HepG2 (cell line): Measurements from ENCODE around the gene ZNF624. TPM values are rescaled to one million over a fixed set of nuclear protein-coding genes. Genes with fewer than 3 reads are reported as not detected.

Source experiments
- ATRX ChIP-seq: sonication (generic); formaldehyde crosslinking; IDR thresholded peaks from 2 replicates; pipeline ENCODE4 v1.4.0; 2020; ENCODE audit warnings: missing genetic modification reagents, borderline replicate concordance
- BORCS8-MEF2B ChIP-seq: sonication (generic); formaldehyde crosslinking; IDR thresholded peaks from 2 replicates; pipeline ENCODE4 v1.8.0; 2022; ENCODE audit warnings: mild to moderate bottlenecking, missing genetic modification reagents
- CBX2 ChIP-seq, 2 experiments: fragments of 200-600 bp in 1 of 2; sonication (generic); formaldehyde crosslinking in 1 of 2; IDR thresholded peaks; 2 replicates each; pipeline versions ENCODE4 v1.7.0 to v1.8.1; 2018 to 2022; ENCODE audit warnings: low read depth in 2 of 2, low read length in 1 of 2, mild to moderate bottlenecking in 1 of 2, missing genetic modification reagents in 1 of 2
- CREB1 ChIP-seq, 2 experiments: fragments of 450-650 bp in 1 of 2; IDR thresholded peaks; 2 replicates each; pipeline ENCODE4 v1.6.1; 2016 to 2017; ENCODE audit warnings: control low read depth in 1 of 2, mild to moderate bottlenecking in 1 of 2, missing compliant biosample characterization in 1 of 2, missing genetic modification characterization in 1 of 2
- DMAP1 ChIP-seq: IDR thresholded peaks from 2 replicates; pipeline ENCODE4 v1.6.1; 2016
- DMTF1 ChIP-seq: sonication (generic); formaldehyde crosslinking; IDR thresholded peaks from 2 replicates; pipeline ENCODE4 v1.4.0; 2020; ENCODE audit warnings: mild to moderate bottlenecking, missing genetic modification reagents
- HNRNPLL ChIP-seq: fragments of 200-400 bp; formaldehyde crosslinking; IDR thresholded peaks from 2 replicates; pipeline ENCODE4 v1.6.1; 2017; ENCODE audit warnings: mild to moderate bottlenecking, low read depth, low read length; ENCODE audit not compliant: poor library complexity, severe bottlenecking
- IKZF4 ChIP-seq: sonication (generic); formaldehyde crosslinking; IDR thresholded peaks from 2 replicates; pipeline ENCODE4 v1.5.1; 2020; ENCODE audit warnings: borderline replicate concordance, mild to moderate bottlenecking, low read depth, missing genetic modification reagents; ENCODE audit errors: not compliant biosample characterization
- KLF16 ChIP-seq, 2 experiments: sonication (generic) in 1 of 2; formaldehyde crosslinking in 1 of 2; IDR thresholded peaks; 2 replicates each; pipeline versions ENCODE4 v1.6.1 to v1.8.0; 2016 to 2023; ENCODE audit warnings: missing genetic modification reagents in 2 of 2, missing compliant biosample characterization in 1 of 2
- MIER2 ChIP-seq: IDR thresholded peaks from 2 replicates; pipeline ENCODE4 v1.6.1; 2016; ENCODE audit warnings: missing biosample characterization, missing genetic modification reagents
- MLLT10 ChIP-seq: sonication (generic); formaldehyde crosslinking; IDR thresholded peaks from 2 replicates; pipeline ENCODE4 v1.4.0; 2020; ENCODE audit warnings: missing genetic modification reagents
- PAWR ChIP-seq: sonication (generic); formaldehyde crosslinking; IDR thresholded peaks from 2 replicates; pipeline ENCODE4 v1.4.0; 2020; ENCODE audit warnings: missing genetic modification reagents, mild to moderate bottlenecking, borderline replicate concordance
- PLSCR1 ChIP-seq: sonication (generic); formaldehyde crosslinking; IDR thresholded peaks from 2 replicates; pipeline ENCODE4 v1.5.0; 2020; ENCODE audit warnings: missing genetic modification reagents, mild to moderate bottlenecking, borderline replicate concordance
- POLR2AphosphoS5 ChIP-seq: IDR thresholded peaks from 2 replicates; pipeline ENCODE4 v1.6.1; 2012; ENCODE audit warnings: low read depth, low read length
- PRDM4 ChIP-seq: sonication (generic); formaldehyde crosslinking; IDR thresholded peaks from 2 replicates; pipeline ENCODE4 v1.9.0; 2021; ENCODE audit warnings: missing genetic modification reagents, borderline replicate concordance
- RFX5 ChIP-seq: IDR thresholded peaks from 2 replicates; pipeline ENCODE4 v1.6.1; 2011; ENCODE audit warnings: low read depth, low read length, improper control_type of control experiment
- SOX5 ChIP-seq: IDR thresholded peaks from 2 replicates; pipeline ENCODE4 v1.6.1; 2016; ENCODE audit warnings: borderline replicate concordance
- SP5 ChIP-seq: IDR thresholded peaks from 2 replicates; pipeline ENCODE4 v1.6.1; 2016; ENCODE audit warnings: low read depth, borderline replicate concordance
- U2AF2 ChIP-seq: fragments of 200-400 bp; formaldehyde crosslinking; IDR thresholded peaks from 2 replicates; pipeline ENCODE4 v1.6.1; 2017; ENCODE audit warnings: low read depth, mild to moderate bottlenecking, low read length
- ZEB1 ChIP-seq: IDR thresholded peaks from 2 replicates; pipeline ENCODE4 v1.6.1; 2012; ENCODE audit warnings: mild to moderate bottlenecking, low read depth, inconsistent platforms; ENCODE audit not compliant: insufficient replicate concordance
- ZNF124 ChIP-seq: sonication (generic); formaldehyde crosslinking; IDR thresholded peaks from 2 replicates; pipeline ENCODE4 v1.4.0; 2020; ENCODE audit warnings: missing genetic modification reagents
- ZNF207 ChIP-seq: fragments of 450-650 bp; IDR thresholded peaks from 2 replicates; pipeline ENCODE4 v1.6.1; 2016; ENCODE audit warnings: antibody characterized with exemption, borderline replicate concordance
- ZNF552 ChIP-seq: sonication (generic); formaldehyde crosslinking; IDR thresholded peaks from 2 replicates; pipeline ENCODE4 v1.9.0; 2022; ENCODE audit warnings: missing genetic modification reagents, mild to moderate bottlenecking, borderline replicate concordance
- ZNF672 ChIP-seq: sonication (generic); formaldehyde crosslinking; IDR thresholded peaks from 2 replicates; pipeline ENCODE4 v1.8.1; 2022; ENCODE audit warnings: missing genetic modification reagents
- polyA plus RNA-seq, 8 experiments: library from polyadenylated mRNA; depleted of rRNA in 3 of 8; stranded (reverse) in 7 of 8; unstranded in 1 of 8; fragments of >200 nt; fragmentation: Illumina TruSeq in 4 of 8; extraction: Trizol in 4 of 8; gene quantifications; 2 replicates each; pipeline versions ENCODE4 v1.2.1 to v1.2.3, GENCODE V29; 2011 to 2016; ENCODE audit warnings: low read depth in 4 of 8, missing spikeins in 1 of 8, mixed read lengths in 1 of 8; ENCODE audit not compliant: insufficient read depth in 1 of 8
- total RNA-seq, 5 experiments: library from RNA; depleted of rRNA; stranded (reverse); fragments of >200 nt; fragmentation: Illumina TruSeq; extraction: Trizol; gene quantifications; 2 replicates each; pipeline ENCODE4 v1.2.3, GENCODE V29; 2016; ENCODE audit warnings: low read depth in 1 of 5

Gene ZNF624
- total and polyA plus RNA-seq, 2 of the 13 experiments (the other 11 are each of a cell fraction or from before 2014, with no cell fraction given) = 0.75 to 3.5 TPM

- no peak for TF ChIP-seq U2AF2
- no peak for TF ChIP-seq CBX2 (IDR thresholded peaks at IDR 0.05; ENCODE audit: low read depth, low read length)
- TF ChIP-seq CBX2 (CRISPR knock-in tag; IDR thresholded peaks at IDR 0.05; ENCODE audit: low read depth) = no peak
- peak; percentile 72 for TF ChIP-seq HNRNPLL
- TF ChIP-seq PRDM4 (CRISPR knock-in tag) = 0 out of 2 replicates have a peak, but pooled peaks have one; percentile 29
- TF ChIP-seq ZEB1 = peak; percentile 62
- TF ChIP-seq SP5 (CRISPR knock-in tag) = peak; percentile 83
- peak; percentile 80; the same call in 1 of the 2 replicates for TF ChIP-seq DMTF1 (CRISPR knock-in tag)
- TF ChIP-seq POLR2AphosphoS5 = peak; percentile 75
- TF ChIP-seq DMAP1 (CRISPR knock-in tag) = peak; percentile 83
- TF ChIP-seq KLF16 (CRISPR knock-in tag; IDR thresholded peaks at IDR 0.05) = peak in 1 of 2 experiments; percentile 75; a peak in 2 of 4 replicates
- TF ChIP-seq MLLT10 (CRISPR knock-in tag) = peak; percentile 22; the same call in 1 of the 2 replicates
- 0 out of 2 replicates have a peak, but pooled peaks have one; percentile 18 for TF ChIP-seq CREB1 (IDR thresholded peaks at IDR 0.05)
- peak; percentile 68 for TF ChIP-seq CREB1 (CRISPR knock-in tag; IDR thresholded peaks at IDR 0.05)
- TF ChIP-seq ZNF124 (CRISPR knock-in tag) = no peak
- TF ChIP-seq ZNF672 (CRISPR knock-in tag) = no peak
- TF ChIP-seq PAWR (CRISPR knock-in tag) = no peak
- TF ChIP-seq SOX5 (CRISPR knock-in tag) = no peak
- TF ChIP-seq ZNF207 = no peak
- TF ChIP-seq MIER2 = no peak
- no peak for TF ChIP-seq IKZF4 (CRISPR knock-in tag)
- no peak for TF ChIP-seq ATRX (CRISPR knock-in tag)
- TF ChIP-seq PLSCR1 = no peak
- TF ChIP-seq ZNF552 = peak; percentile 71; the same call in 1 of the 2 replicates
- TF ChIP-seq BORCS8-MEF2B (CRISPR knock-in tag) = peak; percentile 94; the same call in 1 of the 2 replicates
- TF ChIP-seq RFX5 = no peak
Measured at GRCh38 chr17:16653367-16654041, at the start of gene ZNF624 (continued).
